GM18951 (cell line): ENCODE results near the gene SPTLC1.

Experiments
- POLR2A ChIP-seq: IDR thresholded peaks from 4 replicates; pipeline ENCODE4 v1.6.1; 2011; ENCODE audit warnings: mild to moderate bottlenecking; ENCODE audit not compliant: insufficient read length, insufficient read depth; ENCODE audit errors: extremely low read depth
- in situ Hi-C: fragments of 300-500 bp; cut with MboI; formaldehyde crosslinking; loops from one replicate; pipeline ENCODE4 v1.12.0; 2022; ENCODE audit warnings: low sequenced_read_pairs, mixed read lengths, inconsistent platforms; ENCODE audit not compliant: unreplicated experiment

SPTLC1 gene

DNA sequence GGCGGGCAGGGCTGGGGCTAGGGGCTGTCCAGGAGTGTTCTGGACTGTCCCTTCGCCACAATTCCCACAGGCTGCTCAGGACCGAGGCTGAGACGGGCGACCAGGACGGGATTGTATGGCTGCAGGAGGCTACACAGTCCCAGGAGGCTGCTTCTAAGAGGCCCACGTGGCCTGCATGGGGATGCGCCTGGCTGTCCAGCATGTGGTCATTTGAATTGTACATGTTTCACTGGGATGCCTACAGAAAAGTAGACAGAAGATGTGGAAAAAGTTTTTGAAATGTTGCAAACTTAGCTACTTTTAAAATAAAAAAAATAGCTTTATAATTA is 32.6 kb upstream of the SPTLC1 start:
- in situ Hi-C loops = loop anchor here (25.0 kb wide), 2 partner anchors 114 to 639 kb away; no protein-coding TSS in a partner anchor
- TF ChIP-seq POLR2A = no peak

DNA sequence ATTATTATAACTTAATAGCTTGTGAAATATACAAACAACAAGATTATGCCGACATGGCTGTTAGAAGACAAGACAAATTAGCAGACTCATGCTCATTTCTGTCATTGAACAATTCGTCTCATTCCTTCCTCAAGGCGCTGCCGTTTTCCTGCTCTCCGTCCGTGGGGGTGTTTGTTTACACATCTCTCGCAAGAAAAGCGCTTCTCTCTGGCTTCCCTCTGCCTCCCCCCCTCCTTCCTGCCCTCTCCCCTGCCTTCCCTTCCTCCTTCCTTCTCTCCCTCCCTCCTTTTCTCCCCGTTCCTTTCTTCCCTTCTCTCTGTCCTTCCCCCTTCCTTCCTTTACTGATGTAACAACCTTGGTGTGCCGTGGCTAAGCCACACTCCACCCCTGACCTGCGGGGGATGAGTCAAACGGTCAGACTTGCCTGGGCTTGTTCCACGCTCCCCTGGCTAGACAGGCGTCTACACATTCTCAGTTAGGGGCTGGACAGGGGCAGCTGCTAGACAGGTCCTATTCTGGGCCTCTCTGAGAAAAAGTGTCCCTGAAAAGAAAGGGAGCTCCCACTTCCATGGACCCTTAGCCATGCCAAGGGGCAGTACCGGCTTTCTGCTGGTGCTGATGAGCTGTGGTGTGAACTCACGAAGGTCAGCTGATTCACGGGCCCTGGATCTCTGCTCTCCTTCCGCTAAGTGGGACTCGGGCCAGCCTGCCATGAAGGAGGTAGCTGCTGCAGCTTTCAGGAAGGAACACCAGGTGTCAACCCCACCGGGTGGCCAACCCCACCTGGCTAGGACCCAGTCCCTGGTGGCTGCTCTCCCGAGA is 32.0 kb upstream of the SPTLC1 start:
- in situ Hi-C loops = loop anchor here (25.0 kb wide), 2 partner anchors 115 to 640 kb away; no protein-coding TSS in a partner anchor
- TF ChIP-seq POLR2A = peak; percentile 27

DNA sequence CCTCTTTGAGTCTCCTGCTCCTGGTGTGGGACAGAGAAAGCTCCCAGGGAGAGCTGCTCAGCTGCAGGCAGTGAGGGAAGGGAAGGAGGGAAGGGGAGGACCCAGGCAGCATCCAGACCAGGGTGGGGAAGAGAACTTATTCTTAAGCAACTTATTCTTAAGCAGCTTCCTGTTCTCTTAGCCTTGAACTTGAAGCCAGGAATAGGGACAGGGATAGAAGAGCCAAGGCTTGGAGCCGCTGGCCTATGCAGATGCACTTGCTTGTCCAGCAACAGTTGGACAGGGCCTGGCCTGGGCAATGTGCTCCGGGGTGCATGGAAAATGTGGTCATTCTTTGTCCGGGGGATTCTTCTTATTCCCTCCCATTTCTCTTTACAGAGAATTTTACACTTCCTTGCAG is 31.4 kb upstream of the SPTLC1 start:
- in situ Hi-C loops = loop anchor here (25.0 kb wide), 2 partner anchors 116 to 641 kb away; no protein-coding TSS in a partner anchor
- no peak for TF ChIP-seq POLR2A

DNA sequence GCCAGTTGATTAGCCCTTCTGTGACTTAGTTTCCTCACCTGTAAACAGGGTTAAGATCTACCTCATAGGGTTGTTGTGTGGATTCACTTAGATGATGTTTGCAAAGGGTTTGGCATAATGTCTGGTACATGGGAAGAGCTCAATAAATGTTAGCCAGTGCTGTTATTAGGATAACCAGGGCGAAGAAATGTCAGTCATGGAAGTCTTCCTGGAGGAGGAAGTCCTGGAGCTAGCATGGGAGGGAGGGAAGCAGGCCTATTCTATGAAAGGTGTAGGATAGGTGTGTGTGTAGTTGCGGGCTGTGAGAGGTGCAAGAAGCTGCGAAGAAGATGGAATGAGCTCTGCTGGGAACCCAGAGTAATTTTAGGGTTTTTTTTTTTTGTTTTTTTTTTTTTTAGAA is 30.6 kb upstream of the SPTLC1 start:
- in situ Hi-C loops = loop anchor here (25.0 kb wide), 2 partner anchors 117 to 642 kb away; no protein-coding TSS in a partner anchor

DNA sequence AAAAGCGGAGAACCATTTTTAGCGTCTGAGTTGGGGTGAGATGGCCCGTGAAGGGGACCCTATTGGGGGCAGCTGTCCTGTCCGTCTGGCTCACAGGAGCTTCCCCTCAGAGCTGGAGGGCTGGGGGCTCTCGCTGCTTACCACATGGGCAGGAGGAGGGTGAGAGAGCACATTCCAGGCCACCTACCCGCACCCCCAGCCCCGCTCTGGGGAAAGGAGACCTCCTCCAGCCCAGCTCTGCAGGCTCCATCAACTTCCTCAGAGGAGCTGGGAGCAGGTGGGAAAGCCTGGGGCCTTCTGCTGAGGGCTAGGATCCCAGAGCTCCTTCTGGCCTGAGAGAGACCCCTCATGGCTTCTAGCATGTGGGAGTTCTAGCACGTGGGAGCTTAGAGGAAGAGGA is 27.1 kb upstream of the SPTLC1 start:
- TF ChIP-seq POLR2A = no peak
- in situ Hi-C loops = loop anchor here (25.0 kb wide), 2 partner anchors 120 to 645 kb away; no protein-coding TSS in a partner anchor

DNA sequence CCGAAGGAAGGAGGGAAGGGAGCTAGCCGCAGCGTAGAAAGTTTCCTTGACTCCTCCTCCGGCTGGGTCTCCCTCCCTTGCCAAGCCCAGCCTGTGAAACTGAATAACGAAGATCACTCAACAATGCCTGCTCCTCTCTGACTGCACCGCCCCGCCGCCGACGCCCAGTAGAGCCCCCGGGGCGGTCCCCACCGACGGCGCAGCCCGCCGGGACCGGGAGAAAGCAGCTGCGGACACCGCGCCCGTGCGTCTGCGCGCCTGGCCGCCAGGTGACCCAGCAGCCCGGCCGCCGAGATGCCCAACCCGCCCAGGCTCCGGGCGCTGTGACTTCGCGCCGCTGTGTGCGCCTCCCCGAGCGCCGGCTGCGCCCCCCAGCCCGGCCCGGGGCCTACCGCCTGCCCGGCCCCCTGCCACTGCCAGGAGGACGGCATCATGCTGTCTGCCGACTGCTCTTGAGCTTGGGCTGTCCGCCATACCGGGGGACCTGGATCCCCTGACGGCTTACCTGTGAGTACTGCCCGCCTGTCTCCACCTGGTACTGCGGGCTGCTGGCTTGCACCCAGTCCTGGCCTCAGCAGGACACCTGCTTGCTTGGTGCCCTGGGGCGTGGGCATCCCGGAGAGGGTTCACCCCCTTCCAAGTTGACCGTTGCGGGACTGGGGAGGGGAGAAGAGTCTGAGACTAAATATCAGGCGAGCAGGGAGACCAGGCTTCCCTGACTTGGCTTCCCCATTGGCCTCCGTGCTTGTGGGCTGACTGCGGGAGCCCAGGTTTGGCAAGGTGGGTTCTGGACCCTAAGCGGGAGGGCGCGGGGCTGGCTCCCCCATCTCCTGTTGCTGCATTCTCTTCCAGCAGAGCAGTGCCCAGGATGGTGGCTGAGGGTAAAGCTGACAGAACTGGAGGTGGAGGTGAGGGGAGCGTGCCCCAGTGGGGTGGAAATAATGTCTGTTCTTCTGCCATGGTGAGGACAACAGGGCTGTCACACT is 26.2 kb upstream of the SPTLC1 start:
- in situ Hi-C loops = loop anchor here (25.0 kb wide), 2 partner anchors 121 to 646 kb away; no protein-coding TSS in a partner anchor
- TF ChIP-seq POLR2A = no peak

DNA sequence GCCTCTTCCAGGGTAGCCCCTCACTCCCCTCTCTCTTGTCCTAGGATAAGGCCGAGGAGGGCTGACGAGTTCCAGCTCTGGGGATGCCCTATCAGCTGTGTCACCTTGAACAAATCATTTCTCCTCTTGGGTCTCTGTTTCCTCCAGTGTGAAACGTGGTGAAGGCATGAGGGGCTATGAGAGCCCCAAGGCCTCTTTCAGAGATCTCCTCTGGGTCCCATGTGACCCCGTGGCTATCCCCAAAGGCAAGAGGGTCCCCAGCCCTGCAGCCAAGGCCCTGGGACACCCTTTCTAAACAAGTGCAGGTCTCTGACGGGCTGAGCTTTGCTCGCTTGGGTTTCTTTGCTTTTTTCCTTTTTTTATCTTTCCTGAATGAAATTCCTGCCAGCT is 25.5 kb upstream of the SPTLC1 start:
- in situ Hi-C loops = loop anchor here (25.0 kb wide), 2 partner anchors 122 to 647 kb away; no protein-coding TSS in a partner anchor
- no peak for TF ChIP-seq POLR2A

DNA sequence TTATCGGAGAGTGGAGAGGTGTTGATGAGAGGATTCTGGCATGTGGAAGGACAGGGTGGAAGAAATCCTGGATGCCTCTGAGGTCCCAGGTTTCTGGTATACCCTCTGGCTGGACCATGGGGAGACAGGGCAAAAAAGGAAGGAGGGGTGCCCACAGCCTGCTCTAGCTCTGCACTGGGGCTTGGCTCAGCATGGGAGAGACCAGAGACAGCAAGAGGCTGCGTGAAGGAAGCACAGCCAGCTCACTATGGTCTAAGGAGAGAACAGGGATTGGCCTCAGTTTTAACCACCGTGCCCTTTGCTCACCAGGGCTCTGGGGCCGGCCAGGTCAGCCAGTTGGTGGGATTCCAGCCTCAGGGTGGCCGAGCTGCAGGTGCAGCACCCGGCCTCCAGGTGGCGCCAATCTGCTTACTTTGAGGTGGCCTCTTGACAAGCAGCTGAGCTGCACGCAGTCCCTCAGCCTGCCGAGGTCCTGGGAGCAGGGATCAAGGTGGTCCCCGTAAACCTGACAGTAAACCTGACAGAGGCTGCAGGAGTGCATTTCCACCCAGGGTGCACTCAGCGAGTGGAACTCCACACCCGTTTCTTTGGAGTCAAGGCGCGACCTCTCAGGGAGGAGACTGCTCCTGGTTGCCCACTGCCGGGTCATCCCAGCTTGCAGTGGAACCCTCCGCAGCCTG is 25.0 kb upstream of the SPTLC1 start:
- no peak for TF ChIP-seq POLR2A
- in situ Hi-C loops = loop anchor here (25.0 kb wide), 2 partner anchors 122 to 647 kb away; no protein-coding TSS in a partner anchor

DNA sequence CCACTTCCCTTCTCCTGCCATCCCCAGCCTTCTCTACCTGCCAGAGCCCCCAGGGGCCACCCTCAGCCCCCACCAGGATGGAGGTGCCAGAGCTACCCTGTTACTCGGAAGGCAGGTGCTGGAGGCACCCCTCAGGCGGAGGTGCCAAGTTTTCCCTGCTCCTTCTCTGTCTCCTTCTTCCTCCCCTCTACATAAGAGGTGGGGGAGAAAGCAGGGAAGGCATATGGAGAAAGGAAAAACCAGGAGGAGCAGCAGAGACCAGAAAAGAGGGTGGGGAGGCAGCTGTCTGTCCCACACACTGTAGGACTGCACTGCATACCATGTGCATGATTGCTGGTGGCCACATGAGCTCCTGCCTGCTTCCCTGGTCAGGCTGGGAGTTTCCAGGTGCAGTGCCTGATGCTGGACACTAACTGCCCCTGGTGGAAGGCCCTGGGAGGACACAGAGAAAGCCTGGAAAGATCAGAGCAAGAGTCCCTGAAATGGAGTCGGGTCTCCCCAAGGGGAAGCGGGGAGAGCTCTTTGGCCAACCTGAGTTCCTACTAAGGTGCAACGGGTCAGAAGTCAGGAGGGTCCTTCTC is 23.8 kb upstream of the SPTLC1 start:
- in situ Hi-C loops = loop anchor here (10.0 to 25.0 kb wide), 3 partner anchors 123 to 648 kb away; no protein-coding TSS in a partner anchor

DNA sequence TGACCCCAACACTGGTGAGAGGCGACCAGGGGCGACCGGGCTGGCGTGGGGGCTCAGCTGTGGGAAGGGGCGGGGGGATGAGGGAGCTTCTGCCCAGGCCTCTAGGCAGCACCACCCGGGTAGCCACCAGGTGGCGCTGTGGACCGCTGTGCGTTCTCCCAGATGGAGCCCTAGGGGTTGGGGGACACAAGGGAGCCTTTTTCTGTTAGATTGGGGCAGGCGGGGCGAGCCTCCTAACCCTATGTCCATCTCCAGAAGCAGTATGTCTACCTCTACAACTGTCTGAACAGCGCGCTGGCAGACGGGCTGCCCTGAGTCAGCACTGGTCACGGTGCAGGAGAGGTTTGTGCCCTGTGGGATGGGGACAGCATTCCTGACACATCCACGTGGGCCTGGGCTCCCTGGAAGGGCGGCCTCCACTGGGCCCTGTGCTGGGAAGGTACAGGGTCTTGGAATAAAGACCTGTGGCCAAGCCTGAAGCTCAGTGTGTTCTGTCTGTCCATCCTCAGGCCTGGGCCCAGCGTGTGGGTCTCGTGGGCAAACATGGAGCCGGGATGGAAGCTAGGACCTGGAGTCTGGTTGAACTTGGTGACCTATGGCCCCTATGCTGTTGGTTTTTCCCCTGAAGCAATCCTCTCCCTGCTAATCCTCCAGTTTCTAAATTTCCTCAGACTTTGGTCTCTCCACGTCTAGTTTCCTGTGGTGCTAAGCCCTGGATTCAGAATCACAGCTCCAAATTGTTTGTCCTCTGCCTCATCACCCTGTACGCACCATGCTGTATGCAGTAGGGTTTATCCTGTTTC is 23.1 kb upstream of the SPTLC1 start:
- in situ Hi-C loops = loop anchor here (10.0 to 25.0 kb wide), 3 partner anchors 124 to 649 kb away; no protein-coding TSS in a partner anchor
- TF ChIP-seq POLR2A = no peak

DNA sequence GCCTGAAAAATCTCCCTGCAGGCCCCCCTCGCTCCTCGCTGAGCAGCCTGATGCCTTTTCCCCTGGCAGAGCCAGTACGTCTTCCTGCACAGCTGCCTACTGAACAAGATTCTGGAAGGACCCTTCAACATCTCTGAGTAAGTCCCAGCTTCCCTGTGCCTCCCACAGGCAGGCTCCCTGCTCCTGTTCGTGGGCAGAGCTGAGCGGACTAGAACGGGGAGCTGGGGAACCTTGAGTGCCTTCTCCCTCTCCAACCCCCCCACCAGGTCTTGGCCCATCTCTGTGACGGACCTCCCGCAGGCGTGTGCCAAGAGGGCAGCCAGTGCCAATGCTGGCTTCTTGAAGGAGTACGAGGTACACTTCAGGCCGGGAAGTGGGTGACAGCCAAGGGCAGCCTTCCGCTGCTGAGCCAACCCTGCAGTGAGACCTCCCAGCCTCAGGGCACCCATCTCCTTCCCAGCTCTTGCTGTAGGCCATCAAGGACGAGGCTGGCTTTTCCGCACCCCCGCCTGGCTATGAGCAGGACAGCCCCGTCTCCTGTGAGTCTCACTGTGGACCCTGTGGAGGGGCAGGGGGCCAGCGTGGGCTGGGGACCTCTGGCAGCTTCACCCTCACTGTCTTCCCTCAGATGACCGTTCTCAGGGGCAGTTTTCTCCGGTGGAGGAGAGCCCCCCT is 21.1 kb upstream of the SPTLC1 start:
- in situ Hi-C loops = loop anchor here (10.0 to 25.0 kb wide), 3 partner anchors 126 to 651 kb away; no protein-coding TSS in a partner anchor
- no peak for TF ChIP-seq POLR2A
